A549 (cell line): ENCODE results near the gene PANX2.

Experiments
- CBX2 ChIP-seq: fragments of 200-600 bp; sonication (generic); IDR thresholded peaks from 2 replicates; pipeline ENCODE4 v1.6.1; 2016; ENCODE audit warnings: low read depth, mild to moderate bottlenecking, borderline replicate concordance
- CTCF ChIP-seq: fragments of >200 bp; sonication (Bioruptor Twin); formaldehyde crosslinking; IDR thresholded peaks from 3 replicates; pipeline ENCODE4 v1.5.1; 2016
- ELK1 ChIP-seq: fragments of 150-350 bp; IDR thresholded peaks from 2 replicates; pipeline ENCODE4 v1.6.1; 2014; ENCODE audit warnings: low read depth, mild to moderate bottlenecking, low read length
- EP300 ChIP-seq, 2 experiments: fragments of >200 bp; sonication (Bioruptor Twin); formaldehyde crosslinking; IDR thresholded peaks; 2 replicates in 1 of 2; 3 replicates in 1 of 2; pipeline ENCODE4 v1.6.1; 2016 to 2017
- HMGXB4 ChIP-seq: fragments of 250-450 bp; sonication (Bioruptor Pico); IDR thresholded peaks from 2 replicates; pipeline ENCODE4 v1.5.0; 2021; ENCODE audit warnings: mild to moderate bottlenecking, moderate library complexity, borderline replicate concordance
- HOXA7 ChIP-seq: fragments of 250-450 bp; sonication (Bioruptor Pico); IDR thresholded peaks from 2 replicates; pipeline ENCODE4 v1.5.0; 2020; ENCODE audit warnings: mild to moderate bottlenecking, moderate library complexity
- KDM5A ChIP-seq: fragments of 200-600 bp; sonication (generic); IDR thresholded peaks from 2 replicates; pipeline ENCODE4 v1.6.1; 2016; ENCODE audit warnings: antibody characterized with exemption, mild to moderate bottlenecking
- NR3C1 ChIP-seq: fragments of >200 bp; sonication (Bioruptor Twin); formaldehyde crosslinking; IDR thresholded peaks from 3 replicates; pipeline ENCODE4 v1.6.1; 2017
- PHF8 ChIP-seq: fragments of 200-600 bp; sonication (generic); IDR thresholded peaks from 2 replicates; pipeline ENCODE4 v1.6.1; 2016; ENCODE audit warnings: low read depth, mild to moderate bottlenecking, antibody characterized with exemption, moderate library complexity, borderline replicate concordance
- REST ChIP-seq: fragments of 200-600 bp; sonication (generic); IDR thresholded peaks from 2 replicates; pipeline ENCODE4 v1.6.1; 2016; ENCODE audit warnings: antibody characterized with exemption, mild to moderate bottlenecking, moderate library complexity
- TF ChIP-seq, protein P1 (sequence below): IDR thresholded peaks from 2 replicates; pipeline ENCODE4 v1.6.1; 2012

GRCh38 chr22:50151571-50152537, 18.7 kb upstream of the PANX2 start:
- TF ChIP-seq CTCF (no peak), PHF8 (no peak), EP300 (IDR thresholded peaks at IDR 0.05) (no peak), CBX2 (no peak), NR3C1 (no peak), KDM5A (no peak), ELK1 (no peak), REST (no peak), HOXA7 (CRISPR knock-in tag) (no peak), HMGXB4 (CRISPR knock-in tag) (no peak)
- TF ChIP-seq, protein P1, sequence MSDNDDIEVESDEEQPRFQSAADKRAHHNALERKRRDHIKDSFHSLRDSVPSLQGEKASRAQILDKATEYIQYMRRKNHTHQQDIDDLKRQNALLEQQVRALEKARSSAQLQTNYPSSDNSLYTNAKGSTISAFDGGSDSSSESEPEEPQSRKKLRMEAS: no peak
